PC-3 (cell line): Measurements from ENCODE around the gene RFTN2. TPM values are rescaled to one million over a fixed set of nuclear protein-coding genes. Genes with fewer than 3 reads are reported as not detected.

Experiments used
- ATAC-seq: fragments of 200-7000 bp; cut with Tn5 transposase; 2 replicates; pipeline ENCODE4 v1.9.1; 2020; ENCODE audit warnings: mild to moderate bottlenecking, moderate library complexity
- BruUV-seq: library from RNA; stranded (reverse); fragments of 400-500 nt; replicated peaks from 2 replicates; lab custom pipeline; 2021; lab: Mats Ljungman, UMichigan
- CTCF ChIA-PET: fragments of 300-600 bp; sonication (Branson Sonifier 250); formaldehyde crosslinking; loops from one replicate; lab custom pipeline; 2022; ENCODE audit warnings: antibody characterized with exemption; lab: Charles Lee
- POLR2A ChIA-PET: fragments of 300-600 bp; sonication (Branson Sonifier 250); formaldehyde crosslinking; loops from one replicate; lab custom pipeline; 2022; ENCODE audit warnings: antibody characterized with exemption; ENCODE audit not compliant: unreplicated experiment; lab: Charles Lee
- DNase-seq: peaks from one replicate; pipeline ENCODE4 v3.0.0-alpha.2; 2015
- H2AFZ ChIP-seq: fragments of 300-600 bp; sonication (generic); 2 replicates; pipeline ENCODE4 v1.6.0; 2016; ENCODE audit warnings: antibody characterized with exemption, low read length
- H3F3A ChIP-seq: fragments of 300-600 bp; sonication (generic); one replicate; pipeline ENCODE4 v1.6.0; 2017; ENCODE audit warnings: antibody characterized with exemption, low read length, control low read depth, mild to moderate bottlenecking; ENCODE audit not compliant: unreplicated experiment
- H3K27ac ChIP-seq: fragments of 300-600 bp; sonication (generic); 2 replicates; pipeline ENCODE4 v1.5.1; 2016; ENCODE audit warnings: mild to moderate bottlenecking, low read length
- H3K27me3 ChIP-seq: fragments of 300-600 bp; sonication (generic); 2 replicates; pipeline ENCODE4 v1.6.1; 2016; ENCODE audit warnings: low read length, mixed read lengths
- H3K36me3 ChIP-seq: fragments of 300-600 bp; sonication (generic); 2 replicates; pipeline ENCODE4 v1.6.1; 2016; ENCODE audit warnings: low read depth, mixed run types, low read length, mixed read lengths
- H3K4me1 ChIP-seq: fragments of 300-600 bp; sonication (generic); 2 replicates; pipeline ENCODE4 v1.5.1; 2016; ENCODE audit warnings: low read length; ENCODE audit not compliant: insufficient read depth
- H3K4me2 ChIP-seq: fragments of 300-600 bp; sonication (generic); 2 replicates; pipeline ENCODE4 v1.6.0; 2016; ENCODE audit warnings: low read length
- H3K4me3 ChIP-seq: fragments of 300-600 bp; sonication (generic); 2 replicates; pipeline ENCODE4 v1.5.1; 2016; ENCODE audit warnings: mild to moderate bottlenecking, low read length, mixed read lengths
- H3K79me2 ChIP-seq: fragments of 300-600 bp; sonication (generic); 2 replicates; pipeline ENCODE4 v1.6.1; 2017; ENCODE audit warnings: low read length, mixed read lengths
- H3K9ac ChIP-seq: fragments of 300-600 bp; sonication (generic); 2 replicates; pipeline ENCODE4 v1.6.0; 2016; ENCODE audit warnings: mild to moderate bottlenecking, low read length
- H3K9me2 ChIP-seq: fragments of 300-600 bp; sonication (generic); replicated peaks from 2 replicates; pipeline ENCODE4 v1.6.1; 2016; ENCODE audit warnings: mixed run types, low read length, mixed read lengths
- H3K9me3 ChIP-seq: fragments of 300-600 bp; sonication (generic); 2 replicates; pipeline ENCODE4 v1.6.1; 2016; ENCODE audit warnings: low read length, mixed read lengths
- H4K20me1 ChIP-seq: fragments of 300-600 bp; sonication (generic); 2 replicates; pipeline ENCODE4 v1.6.1; 2016; ENCODE audit warnings: low read length, mixed read lengths
- EZH2 ChIP-seq: fragments of 300-600 bp; sonication (generic); IDR thresholded peaks from one replicate; pipeline ENCODE4 v1.6.1; 2017; ENCODE audit warnings: antibody characterized with exemption, mild to moderate bottlenecking, low read length; ENCODE audit not compliant: unreplicated experiment
- EZH2phosphoT487 ChIP-seq: fragments of 300-600 bp; sonication (generic); IDR thresholded peaks from 2 replicates; pipeline ENCODE4 v1.6.1; 2018; ENCODE audit warnings: mild to moderate bottlenecking, antibody characterized with exemption, low read length, borderline replicate concordance
- intact Hi-C: fragments of 100-400 bp; cut with micrococcal nuclease; formaldehyde crosslinking; loops from 2 replicates; pipeline ENCODE4 v1.9.0; 2023
- total RNA-seq: library from RNA; depleted of rRNA; stranded (reverse); fragments of >200 nt; gene quantifications from 2 replicates; pipeline ENCODE4 v1.2.3, GENCODE V29; 2014
- TF ChIP-seq, protein P1 (sequence below): fragments of 300-600 bp; sonication (generic); conservative IDR thresholded peaks from 2 replicates; pipeline ENCODE4 v1.5.1; 2017; ENCODE audit warnings: antibody characterized with exemption, low read depth, mild to moderate bottlenecking, low read length

Gene RFTN2
- total RNA-seq, 1 experiment from 2014 or later: 0.07 TPM

- TF ChIP-seq EZH2phosphoT487: no peak
- TF ChIP-seq EZH2: no peak
- TF ChIP-seq, protein P1, sequence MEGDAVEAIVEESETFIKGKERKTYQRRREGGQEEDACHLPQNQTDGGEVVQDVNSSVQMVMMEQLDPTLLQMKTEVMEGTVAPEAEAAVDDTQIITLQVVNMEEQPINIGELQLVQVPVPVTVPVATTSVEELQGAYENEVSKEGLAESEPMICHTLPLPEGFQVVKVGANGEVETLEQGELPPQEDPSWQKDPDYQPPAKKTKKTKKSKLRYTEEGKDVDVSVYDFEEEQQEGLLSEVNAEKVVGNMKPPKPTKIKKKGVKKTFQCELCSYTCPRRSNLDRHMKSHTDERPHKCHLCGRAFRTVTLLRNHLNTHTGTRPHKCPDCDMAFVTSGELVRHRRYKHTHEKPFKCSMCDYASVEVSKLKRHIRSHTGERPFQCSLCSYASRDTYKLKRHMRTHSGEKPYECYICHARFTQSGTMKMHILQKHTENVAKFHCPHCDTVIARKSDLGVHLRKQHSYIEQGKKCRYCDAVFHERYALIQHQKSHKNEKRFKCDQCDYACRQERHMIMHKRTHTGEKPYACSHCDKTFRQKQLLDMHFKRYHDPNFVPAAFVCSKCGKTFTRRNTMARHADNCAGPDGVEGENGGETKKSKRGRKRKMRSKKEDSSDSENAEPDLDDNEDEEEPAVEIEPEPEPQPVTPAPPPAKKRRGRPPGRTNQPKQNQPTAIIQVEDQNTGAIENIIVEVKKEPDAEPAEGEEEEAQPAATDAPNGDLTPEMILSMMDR: no peak
- H3K27me3 ChIP-seq: no peaks in the 10 kb centered on the region
- H3K9me3 ChIP-seq: no peaks in the 10 kb centered on the region
- no peaks in the 10 kb centered on the region for H4K20me1 ChIP-seq
- DNase-seq: no peak
- ChIA-PET POLR2A (no interaction called here), CTCF (no interaction called here)
- intact Hi-C loops: no loop called here
- H3K4me3 ChIP-seq: no peak overlapping the region
- no peak overlapping the region for H3K27ac ChIP-seq
- H3K9ac ChIP-seq: no peak overlapping the region
- no peaks in the 10 kb centered on the region for H3K9me2 ChIP-seq
- H3K79me2 ChIP-seq: no peaks in the 10 kb centered on the region
- H3F3A ChIP-seq: no peaks in the 10 kb centered on the region
- no peak overlapping the region for H3K4me2 ChIP-seq
- H2AFZ ChIP-seq: no peak overlapping the region
- H3K36me3 ChIP-seq: no peaks in the 10 kb centered on the region
- BruUV-seq: no TSS peak
- no peaks in the 10 kb centered on the region for H3K4me1 ChIP-seq
- no peak for ATAC-seq
Measured at GRCh38 chr2:197604117-197604860, 71.1 kb downstream of the RFTN2 start.

GRCh38 chr2:197601726-197602125, 73.7 kb downstream of the RFTN2 start:
- Histone ChIP-seq H3K79me2 (no peaks in the 10 kb centered on the region), H2AFZ (no peak overlapping the region), H3K4me2 (no peak overlapping the region), H4K20me1 (no peaks in the 10 kb centered on the region), H3K27me3 (no peaks in the 10 kb centered on the region), H3K9me3 (no peaks in the 10 kb centered on the region), H3K9me2 (no peaks in the 10 kb centered on the region), H3F3A (no peaks in the 10 kb centered on the region), H3K9ac (no peak overlapping the region), H3K27ac (no peak overlapping the region), H3K4me1 (no peaks in the 10 kb centered on the region), H3K4me3 (no peak overlapping the region), H3K36me3 (no peaks in the 10 kb centered on the region)
- no TSS peak for BruUV-seq
- intact Hi-C loops: no loop called here
- TF ChIP-seq EZH2 (no peak), EZH2phosphoT487 (no peak)
- TF ChIP-seq, protein P1: no peak
- DNase-seq: no peak
- ATAC-seq: no peak
- CTCF ChIA-PET: no interaction called here
- POLR2A ChIA-PET: interaction anchor here (0.7 kb wide), 1 partner anchor 11 kb away, joined by 4 read pairs; no protein-coding TSS in a partner anchor

- TF ChIP-seq, protein P1: no peak
- TF ChIP-seq EZH2: no peak
- no peaks in the 10 kb centered on the region for H3K27me3 ChIP-seq
- no peaks in the 10 kb centered on the region for H3K36me3 ChIP-seq
- intact Hi-C loops: no loop called here
- no peaks in the 10 kb centered on the region for H3F3A ChIP-seq
- no peaks in the 10 kb centered on the region for H3K9me3 ChIP-seq
- H3K4me3 ChIP-seq: no peak overlapping the region
- DNase-seq (no peak), ATAC-seq (no peak)
- H3K9ac ChIP-seq: no peak overlapping the region
- no peak overlapping the region for H3K4me2 ChIP-seq
- H3K79me2 ChIP-seq: no peaks in the 10 kb centered on the region
- CTCF ChIA-PET: interaction anchor here (0.6 to 1.7 kb wide), 7 partner anchors 9 to 179 kb away, joined by 3 to 20 read pairs (median 4); partner anchors contain the start of gene MARS2
- H3K9me2 ChIP-seq: no peaks in the 10 kb centered on the region
- no peaks in the 10 kb centered on the region for H3K4me1 ChIP-seq
- no TSS peak for BruUV-seq
- H2AFZ ChIP-seq: no peak overlapping the region
- POLR2A ChIA-PET: interaction anchor here (1.0 kb wide), 1 partner anchor 84 kb away, joined by 5 read pairs; the partner anchor contains the start of gene MOB4
- H4K20me1 ChIP-seq: no peaks in the 10 kb centered on the region
- H3K27ac ChIP-seq: no peak overlapping the region
Measured at GRCh38 chr2:197600306-197600705, 75.1 kb downstream of the RFTN2 start.
